Neuron (in vitro differentiated cells): Measurements from ENCODE around the gene ATG2A.

ENCODE experiments used
- H2AFZ ChIP-seq: one replicate; pipeline ENCODE4 v1.6.1; 2013; ENCODE audit warnings: low read depth, mild to moderate bottlenecking, inconsistent platforms, low read length, moderate library complexity
- H3K27me3 ChIP-seq: one replicate; pipeline ENCODE4 v1.6.1; 2013; ENCODE audit warnings: low read length; ENCODE audit not compliant: insufficient read depth
- H3K36me3 ChIP-seq: one replicate; pipeline ENCODE4 v1.6.1; 2013; ENCODE audit warnings: low read length; ENCODE audit not compliant: insufficient read depth
- H3K4me1 ChIP-seq: one replicate; pipeline ENCODE4 v1.6.1; 2013; ENCODE audit warnings: low read length; ENCODE audit not compliant: insufficient read depth
- H3K4me3 ChIP-seq: 2 replicates; pipeline ENCODE4 v1.5.1; 2013; ENCODE audit warnings: mild to moderate bottlenecking, low read length, moderate library complexity
- H3K9me3 ChIP-seq: one replicate; pipeline ENCODE4 v1.6.1; 2013; ENCODE audit warnings: low read length

ATG2A gene

DNA sequence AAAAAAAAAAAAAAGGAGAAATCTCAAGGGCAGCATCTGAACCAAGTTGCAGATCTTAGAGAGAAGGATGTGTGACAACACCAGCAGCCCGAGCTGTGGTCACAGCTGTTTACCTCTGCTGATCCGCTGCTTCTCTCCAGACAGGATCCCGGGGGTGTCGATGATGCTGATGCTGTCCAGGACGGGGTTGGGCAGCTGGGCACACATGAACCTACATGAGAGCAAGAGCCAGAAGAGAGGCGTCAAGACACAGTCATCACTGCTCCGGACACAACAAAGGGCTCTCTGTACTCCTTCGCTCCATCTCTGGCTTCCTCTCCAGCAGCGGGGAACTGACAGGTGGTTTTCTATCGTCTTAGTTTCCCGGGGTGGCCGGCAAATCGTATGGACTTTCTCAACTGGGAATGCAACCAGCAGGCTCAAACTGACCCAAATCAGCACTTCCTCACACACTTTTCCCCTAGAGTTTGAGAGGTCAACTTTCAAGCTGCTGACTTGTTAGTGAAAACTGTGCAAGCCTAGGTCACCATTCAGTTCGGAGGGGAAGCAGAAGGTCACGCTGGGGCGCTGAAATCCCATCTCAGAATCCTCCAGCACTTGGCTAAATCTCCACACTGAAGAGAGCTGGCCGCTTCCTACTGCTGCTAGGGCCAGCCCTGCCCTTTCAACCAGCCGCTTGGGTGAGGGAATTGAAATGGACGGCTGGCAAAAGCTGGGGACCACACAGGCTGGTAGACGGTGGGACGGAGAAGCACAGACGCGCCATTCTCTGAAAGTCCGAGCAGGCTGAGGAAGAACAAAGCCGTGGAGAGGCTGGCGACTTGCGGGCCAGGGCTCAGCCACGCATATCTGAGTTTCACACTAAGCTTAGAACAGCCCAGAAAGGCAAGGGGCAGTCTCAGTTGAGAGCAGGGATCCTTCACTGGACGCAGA is 42.4 kb downstream of the ATG2A start:
- Histone ChIP-seq H3K36me3 (peaks cover 12% of the 10 kb centered on the region), H3K27me3 (no peaks in the 10 kb centered on the region), H3K4me3 (no peak overlapping the region), H3K4me1 (peaks cover 60% of the 10 kb centered on the region), H2AFZ (no peak overlapping the region), H3K9me3 (no peaks in the 10 kb centered on the region)

DNA sequence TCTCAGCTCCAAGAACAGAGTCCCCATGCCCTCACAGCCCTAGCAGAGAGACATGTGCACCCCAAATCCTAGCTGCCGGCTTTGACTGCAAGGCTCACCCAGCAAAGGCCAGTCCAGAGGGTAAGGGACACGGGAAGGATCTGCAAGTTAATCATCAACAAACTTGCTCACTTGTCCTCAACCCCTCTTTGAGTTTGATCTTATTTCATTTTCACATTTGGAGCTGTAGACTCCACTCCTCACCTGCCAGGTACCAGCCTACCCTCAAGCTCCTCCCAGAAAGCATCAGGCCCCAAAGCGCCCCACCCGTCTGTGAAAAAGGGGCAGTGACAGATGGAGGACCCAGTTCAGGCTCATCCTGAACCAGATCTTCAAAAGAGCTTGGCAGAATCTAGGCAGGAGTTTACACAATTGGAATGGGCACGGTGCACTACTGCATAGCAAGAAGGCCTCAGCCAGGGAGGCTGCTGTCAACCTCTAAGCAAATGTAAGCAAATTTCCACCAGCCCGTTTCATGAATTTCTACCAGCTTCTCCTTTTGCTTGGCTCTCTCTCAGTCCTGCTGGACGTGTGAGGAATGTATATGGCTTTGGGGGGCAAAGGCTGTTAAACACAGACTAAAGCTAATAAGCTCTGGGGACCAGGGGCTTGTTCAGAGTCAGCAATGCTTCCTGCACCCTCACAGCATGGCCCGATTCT is 44.1 kb downstream of the ATG2A start:
- Histone ChIP-seq H2AFZ (no peak overlapping the region), H3K36me3 (peaks cover 12% of the 10 kb centered on the region), H3K4me1 (peaks cover 59% of the 10 kb centered on the region), H3K9me3 (no peaks in the 10 kb centered on the region), H3K27me3 (no peaks in the 10 kb centered on the region), H3K4me3 (no peak overlapping the region)

DNA sequence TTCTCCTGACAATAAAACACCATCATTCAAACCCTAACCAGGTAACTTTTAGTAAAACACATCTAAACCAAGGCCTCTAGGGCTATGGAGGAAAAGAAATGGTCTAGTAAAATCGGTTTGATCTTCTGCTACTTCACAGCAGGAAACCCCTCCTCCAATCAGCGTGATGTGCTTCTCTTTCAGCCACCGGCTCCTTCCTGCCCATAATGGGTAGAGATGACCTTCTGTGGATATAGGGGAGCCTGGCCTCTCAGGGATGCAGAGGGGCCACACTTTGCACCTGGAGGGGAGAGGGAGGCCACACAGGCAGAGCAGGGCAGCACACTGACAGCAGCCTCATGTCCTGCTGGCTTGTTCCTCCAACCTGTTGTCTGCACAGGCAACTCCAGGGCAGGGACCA is 45.5 kb downstream of the ATG2A start:
- H3K36me3 ChIP-seq, result peaks cover 12% of the 10 kb centered on the region
- H3K9me3 ChIP-seq, result no peaks in the 10 kb centered on the region
- no peak overlapping the region for H3K4me3 ChIP-seq
- H2AFZ ChIP-seq, result no peak overlapping the region
- peaks cover 44% of the 10 kb centered on the region for H3K4me1 ChIP-seq
- no peaks in the 10 kb centered on the region for H3K27me3 ChIP-seq

DNA sequence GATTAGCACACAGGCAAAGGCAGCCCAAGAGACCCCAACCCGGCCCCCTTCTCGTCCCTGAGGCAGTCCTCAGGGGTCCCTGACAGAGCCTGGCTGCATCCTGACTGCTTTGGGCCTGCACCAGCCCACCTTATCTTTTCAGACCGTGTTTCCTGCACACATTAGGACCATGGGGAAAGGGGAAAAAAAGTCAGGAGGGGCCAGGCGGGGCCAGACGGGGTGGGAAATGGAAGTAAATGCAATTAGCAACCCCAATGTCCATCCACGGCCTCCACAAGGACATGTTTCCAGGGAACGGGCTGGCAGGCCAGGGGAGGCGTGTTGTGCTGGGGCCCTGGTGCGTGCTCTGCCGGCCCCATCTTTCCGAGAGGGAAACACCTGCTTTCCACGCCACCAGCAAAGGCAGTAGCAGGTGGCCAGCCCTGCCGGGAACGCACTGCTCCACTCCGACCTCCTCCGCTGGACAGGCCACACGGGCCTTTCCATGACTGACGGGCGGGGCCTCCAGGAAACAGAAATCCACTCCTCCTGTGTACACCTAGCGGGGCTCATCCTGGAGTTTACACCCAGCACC is 46.0 kb downstream of the ATG2A start:
- no peaks in the 10 kb centered on the region for H3K27me3 ChIP-seq
- H3K4me1 ChIP-seq, result peaks cover 39% of the 10 kb centered on the region
- no peaks in the 10 kb centered on the region for H3K9me3 ChIP-seq
- H3K36me3 ChIP-seq, result peaks cover 12% of the 10 kb centered on the region
- no peak overlapping the region for H2AFZ ChIP-seq
- H3K4me3 ChIP-seq, result peak overlapping the region; percentile 10

DNA sequence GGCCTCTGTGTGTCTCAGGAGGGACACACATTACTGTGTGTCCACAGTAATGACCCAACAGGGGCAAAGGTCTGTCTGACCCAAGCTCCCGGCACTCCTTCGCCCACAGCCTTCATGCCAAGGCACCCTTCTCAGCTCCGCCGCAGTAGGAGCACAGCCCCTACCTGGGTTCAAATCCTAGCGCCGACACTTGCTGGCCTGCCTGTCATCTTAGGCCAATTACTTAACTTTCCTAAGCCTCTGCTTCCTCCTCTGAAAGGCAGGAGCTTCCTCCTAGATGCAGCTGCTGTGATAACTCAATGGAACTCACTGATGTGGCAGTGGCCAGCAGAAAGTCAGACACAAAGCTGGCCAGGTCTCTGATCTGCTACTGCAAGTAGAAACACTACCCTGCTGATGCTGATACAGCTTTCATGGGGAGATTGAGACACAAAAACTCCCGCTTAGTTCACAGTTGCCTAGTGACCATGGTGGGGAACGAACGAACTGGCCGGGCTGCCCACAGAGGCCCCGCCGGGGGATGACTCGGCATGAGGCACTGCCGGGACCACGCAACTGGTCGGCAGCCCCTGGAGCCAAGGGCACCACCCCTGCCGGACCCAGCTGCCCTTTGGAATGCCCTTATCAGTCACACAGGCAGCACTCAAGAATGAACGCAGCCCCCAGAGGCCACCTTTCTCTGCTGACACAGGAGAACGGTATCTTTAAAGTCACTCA is 46.7 kb downstream of the ATG2A start:
- Histone ChIP-seq H3K4me1 (peaks cover 34% of the 10 kb centered on the region), H3K27me3 (no peaks in the 10 kb centered on the region), H2AFZ (no peak overlapping the region), H3K36me3 (peaks cover 12% of the 10 kb centered on the region), H3K4me3 (peak overlapping the region; percentile 10), H3K9me3 (no peaks in the 10 kb centered on the region)

DNA sequence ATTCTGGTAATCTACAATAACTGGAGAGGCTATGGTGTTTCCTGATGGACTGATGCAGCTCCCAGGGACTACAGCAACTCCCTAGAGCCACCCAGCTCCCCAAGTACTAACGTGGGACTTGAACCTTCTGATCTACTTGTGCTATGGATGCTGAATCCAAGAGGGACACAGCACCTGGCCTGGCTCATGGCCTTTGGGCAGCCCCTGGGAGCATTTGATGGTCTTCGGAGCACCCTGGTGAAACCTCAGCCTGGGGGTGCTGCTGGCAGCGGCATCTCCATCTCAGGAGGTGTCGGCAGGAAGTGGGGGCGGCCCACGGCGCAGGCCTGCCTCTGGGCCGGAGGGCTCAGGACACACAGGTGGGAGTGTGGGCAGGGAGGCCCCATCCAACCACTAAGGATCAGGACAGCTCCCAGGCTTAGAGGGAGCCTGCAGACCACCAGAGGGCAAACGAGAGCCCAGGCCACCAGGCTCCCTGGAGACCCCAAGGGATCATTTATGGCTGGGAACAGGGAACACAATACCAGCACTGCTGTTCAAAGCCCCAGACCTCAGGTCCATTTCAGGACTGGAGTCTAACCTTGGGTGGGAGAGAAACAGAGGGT is 47.3 kb downstream of the ATG2A start:
- peaks cover 12% of the 10 kb centered on the region for H3K36me3 ChIP-seq
- H3K4me3 ChIP-seq, result no peak overlapping the region
- H3K27me3 ChIP-seq, result no peaks in the 10 kb centered on the region
- H3K4me1 ChIP-seq, result peaks cover 39% of the 10 kb centered on the region
- H2AFZ ChIP-seq, result no peak overlapping the region
- H3K9me3 ChIP-seq, result no peaks in the 10 kb centered on the region

DNA sequence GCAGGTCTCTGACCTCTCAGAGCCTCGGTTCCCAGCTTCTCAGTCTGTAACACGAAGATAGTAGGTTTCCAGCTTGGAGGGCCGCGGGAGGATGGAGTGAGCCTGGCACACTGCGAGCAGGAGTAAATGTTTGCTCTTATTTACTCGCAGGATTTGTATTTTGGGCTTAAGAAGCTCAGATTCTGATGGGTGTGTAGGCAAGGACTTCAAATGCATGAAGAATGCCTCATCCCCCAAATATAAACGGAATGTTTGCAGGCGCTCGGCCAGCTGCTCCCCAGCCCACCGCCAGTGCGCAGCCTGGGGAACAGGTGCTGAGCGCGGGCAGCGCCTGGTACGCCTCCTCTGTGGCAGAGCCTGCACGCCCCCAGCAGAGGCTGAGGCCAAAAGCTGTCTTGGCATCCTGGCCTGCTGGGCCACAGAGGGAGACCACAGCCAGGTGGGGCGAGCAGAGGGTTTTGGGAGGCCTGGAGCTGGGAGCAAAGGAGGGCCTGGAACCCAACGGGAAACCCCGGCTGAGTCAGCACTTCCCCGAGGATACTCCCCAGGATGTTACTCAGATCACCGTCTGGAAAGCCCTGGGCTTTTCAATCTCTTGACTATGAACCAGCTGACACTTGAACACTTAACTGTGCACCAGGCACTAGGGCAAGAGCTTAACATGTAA is 48.0 kb downstream of the ATG2A start:
- Histone ChIP-seq H3K27me3 (no peaks in the 10 kb centered on the region), H3K4me1 (peaks cover 46% of the 10 kb centered on the region), H3K36me3 (peaks cover 10% of the 10 kb centered on the region)

DNA sequence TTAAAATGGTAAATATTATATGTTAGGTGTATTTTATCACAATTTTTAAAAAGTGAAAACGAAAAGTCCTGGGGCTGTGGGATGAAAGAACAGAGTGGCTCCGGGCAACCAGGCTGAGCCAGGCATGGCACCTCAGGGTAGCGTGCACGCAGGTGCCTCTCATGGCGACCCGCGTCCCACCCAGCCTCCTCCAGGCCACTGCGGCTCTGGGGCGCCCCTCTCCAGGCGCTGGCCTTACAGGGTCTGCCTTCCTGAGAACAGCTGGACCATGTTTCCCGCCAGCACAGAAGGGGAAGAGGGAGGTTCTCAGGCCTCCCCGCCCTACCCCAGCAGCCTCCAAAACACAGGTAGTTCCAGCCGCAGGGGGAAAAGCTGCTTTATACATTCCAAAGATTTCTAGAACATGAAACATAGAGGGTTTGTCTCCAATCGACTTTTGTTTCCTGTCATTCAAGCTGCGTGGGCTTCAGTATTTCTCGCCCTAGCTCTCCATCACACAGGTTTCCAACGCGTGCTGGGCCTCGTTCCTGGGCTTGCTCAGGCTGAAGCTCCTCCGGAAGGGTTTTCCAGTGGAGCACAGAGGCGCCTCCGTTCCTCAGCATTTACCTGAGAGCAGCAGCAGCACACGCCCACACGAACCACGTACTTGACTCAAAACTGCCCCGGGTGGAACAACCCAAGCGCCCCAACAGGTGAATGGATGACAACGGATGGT is 49.1 kb downstream of the ATG2A start:
- H3K4me3 ChIP-seq, result no peak overlapping the region
- H3K4me1 ChIP-seq, result peaks cover 57% of the 10 kb centered on the region
- H3K27me3 ChIP-seq, result no peaks in the 10 kb centered on the region
- H3K36me3 ChIP-seq, result peaks cover 4% of the 10 kb centered on the region
- no peak overlapping the region for H2AFZ ChIP-seq
- H3K9me3 ChIP-seq, result no peaks in the 10 kb centered on the region

More for the DNA sequence above, 48.0 kb downstream of the ATG2A start:
- no peak overlapping the region for H3K4me3 ChIP-seq
- no peaks in the 10 kb centered on the region for H3K9me3 ChIP-seq
- H2AFZ ChIP-seq, result no peak overlapping the region

DNA sequence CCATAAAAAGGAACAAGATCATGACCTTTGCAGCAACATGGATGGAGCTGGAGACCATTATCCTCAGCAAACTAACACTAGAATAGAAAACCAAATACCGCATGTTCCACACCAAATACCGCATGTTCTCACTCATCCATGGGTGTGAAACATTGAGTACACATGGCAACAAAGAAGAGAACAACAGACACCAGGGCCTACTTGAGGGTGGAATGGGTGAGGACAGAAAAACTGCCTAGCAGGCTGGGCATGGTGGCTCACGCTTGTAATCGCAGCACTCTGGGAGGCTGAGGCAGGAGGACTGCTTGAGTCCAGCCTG is 50.9 kb downstream of the ATG2A start:
- Histone ChIP-seq H2AFZ (no peak overlapping the region), H3K36me3 (no peaks in the 10 kb centered on the region), H3K4me1 (peaks cover 57% of the 10 kb centered on the region), H3K27me3 (no peaks in the 10 kb centered on the region), H3K4me3 (no peak overlapping the region), H3K9me3 (no peaks in the 10 kb centered on the region)

DNA sequence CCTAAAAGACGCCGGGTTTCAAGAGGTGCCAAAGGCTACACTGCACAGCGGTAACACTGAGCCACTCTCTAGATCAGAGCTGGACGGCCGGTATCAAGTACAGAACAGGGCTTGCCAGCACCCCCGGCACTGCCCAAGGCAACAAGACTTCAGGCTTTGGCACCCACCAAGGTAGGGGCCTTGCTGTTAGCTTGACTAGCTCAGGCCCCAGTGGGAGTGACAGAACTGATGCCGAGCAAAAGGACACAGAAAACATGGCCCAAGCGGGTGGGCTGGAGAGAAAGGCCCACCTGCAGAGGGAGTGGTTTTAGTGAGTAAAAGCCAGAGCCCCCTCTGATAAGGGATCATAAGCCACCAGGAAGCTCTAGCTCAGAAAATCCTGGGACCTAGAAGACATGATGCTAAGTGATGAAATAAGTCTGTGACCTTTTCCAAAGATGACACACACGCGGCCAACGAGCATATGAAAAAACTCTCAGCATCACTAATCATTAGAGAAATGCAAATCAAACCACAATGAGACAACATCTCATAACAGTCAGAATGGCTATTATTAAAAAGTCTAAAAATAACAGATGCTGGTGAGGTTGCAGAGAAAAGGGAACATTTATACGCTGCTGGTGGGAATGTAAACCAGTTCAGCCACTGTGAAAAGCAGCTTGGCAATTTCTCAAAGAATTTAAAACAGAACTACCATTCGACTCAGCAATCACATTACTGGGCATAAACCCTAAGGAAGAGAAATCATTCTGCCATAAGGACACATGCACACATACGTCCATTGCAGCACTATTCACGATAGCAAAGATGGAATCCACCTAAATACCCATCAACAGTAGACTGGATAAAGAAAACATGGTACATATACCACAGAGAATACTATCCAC is 51.5 kb downstream of the ATG2A start:
- no peaks in the 10 kb centered on the region for H3K27me3 ChIP-seq
- H3K36me3 ChIP-seq, result no peaks in the 10 kb centered on the region
- H3K4me1 ChIP-seq, result peaks cover 51% of the 10 kb centered on the region
- no peaks in the 10 kb centered on the region for H3K9me3 ChIP-seq
- no peak overlapping the region for H2AFZ ChIP-seq
- no peak overlapping the region for H3K4me3 ChIP-seq
